Loucy (cell line): ENCODE data around the gene COP1.

ENCODE experiments used
- H2AFZ ChIP-seq: fragments of 200-600 bp; sonication (generic); 2 replicates; pipeline ENCODE4 v1.6.0; 2016; ENCODE audit warnings: antibody characterized with exemption, mild to moderate bottlenecking, low read length, moderate library complexity
- H3F3A ChIP-seq: fragments of 200-600 bp; 2 replicates; pipeline ENCODE4 v1.6.0; 2016; ENCODE audit warnings: antibody characterized with exemption, low read depth, mild to moderate bottlenecking
- H3K27me3 ChIP-seq: fragments of 200-600 bp; sonication (generic); 2 replicates; pipeline ENCODE4 v1.6.1; 2014; ENCODE audit warnings: low read length, mild to moderate bottlenecking; ENCODE audit not compliant: insufficient read depth, poor library complexity, severe bottlenecking
- H3K36me3 ChIP-seq: fragments of 200-600 bp; sonication (generic); 2 replicates; pipeline ENCODE4 v1.6.1; 2016; ENCODE audit warnings: low read length; ENCODE audit not compliant: insufficient read depth
- H3K4me1 ChIP-seq: fragments of 200-600 bp; sonication (generic); 2 replicates; pipeline ENCODE4 v1.5.1; 2014; ENCODE audit warnings: low read length, mild to moderate bottlenecking; ENCODE audit not compliant: insufficient read depth, poor library complexity, severe bottlenecking
- H3K4me2 ChIP-seq: fragments of 200-600 bp; sonication (generic); 2 replicates; pipeline ENCODE4 v1.6.0; 2014; ENCODE audit warnings: antibody characterized with exemption, low read length, low read depth, mild to moderate bottlenecking; ENCODE audit not compliant: poor library complexity, severe bottlenecking
- H3K4me3 ChIP-seq: fragments of 200-600 bp; sonication (generic); 2 replicates; pipeline ENCODE4 v1.5.1; 2014; ENCODE audit warnings: low read length, mild to moderate bottlenecking, mixed read lengths; ENCODE audit not compliant: poor library complexity, severe bottlenecking
- H3K79me2 ChIP-seq: fragments of 200-600 bp; sonication (generic); 2 replicates; pipeline ENCODE4 v1.6.1; 2014; ENCODE audit warnings: low read length; ENCODE audit not compliant: insufficient read depth
- H3K9ac ChIP-seq: fragments of 200-600 bp; sonication (generic); 2 replicates; pipeline ENCODE4 v1.6.0; 2014; ENCODE audit warnings: mild to moderate bottlenecking, low read depth, low read length, moderate library complexity; ENCODE audit not compliant: poor library complexity, severe bottlenecking
- H3K9me2 ChIP-seq: fragments of 200-600 bp; sonication (generic); replicated peaks from 2 replicates; pipeline ENCODE4 v1.6.1; 2016; ENCODE audit warnings: low read depth, low read length, mixed read lengths
- H3K9me3 ChIP-seq: fragments of 200-600 bp; sonication (generic); 2 replicates; pipeline ENCODE4 v1.6.1; 2014; ENCODE audit warnings: mild to moderate bottlenecking, antibody characterized with exemption, low read length, low read depth; ENCODE audit not compliant: insufficient read depth
- H4K20me1 ChIP-seq: fragments of 200-600 bp; sonication (generic); 2 replicates; pipeline ENCODE4 v1.6.0; 2014; ENCODE audit warnings: antibody characterized with exemption, low read length, mild to moderate bottlenecking; ENCODE audit not compliant: insufficient read depth, poor library complexity, severe bottlenecking
- CTCF ChIP-seq: fragments of 200-600 bp; sonication (generic); conservative IDR thresholded peaks from 2 replicates; pipeline ENCODE4 v1.5.1; 2014; ENCODE audit warnings: mild to moderate bottlenecking, antibody characterized with exemption, low read length
- EZH2phosphoT487 ChIP-seq: fragments of 200-600 bp; IDR thresholded peaks from 2 replicates; pipeline ENCODE4 v1.6.1; 2018; ENCODE audit warnings: antibody characterized with exemption, mild to moderate bottlenecking, moderate library complexity, borderline replicate concordance

Gene COP1

GRCh38 chr1:175906370-175906769 lies 300.7 kb downstream of the COP1 start:
- peaks cover 8% of the 10 kb centered on the region for H3K9me3 ChIP-seq
- H3K4me3 ChIP-seq: no peak overlapping the region
- H4K20me1 ChIP-seq: no peaks in the 10 kb centered on the region
- no peaks in the 10 kb centered on the region for H3F3A ChIP-seq
- H3K27me3 ChIP-seq: no peaks in the 10 kb centered on the region
- H3K79me2 ChIP-seq: no peaks in the 10 kb centered on the region
- no peaks in the 10 kb centered on the region for H3K4me1 ChIP-seq
- H3K9me2 ChIP-seq: no peaks in the 10 kb centered on the region
- no peak overlapping the region for H2AFZ ChIP-seq
- TF ChIP-seq EZH2phosphoT487 (no peak), CTCF (no peak)
- H3K36me3 ChIP-seq: no peaks in the 10 kb centered on the region
- no peak overlapping the region for H3K9ac ChIP-seq
- no peak overlapping the region for H3K4me2 ChIP-seq

GRCh38 chr1:175904808-175905207 lies 302.3 kb downstream of the COP1 start:
- Histone ChIP-seq H2AFZ (no peak overlapping the region), H3K4me3 (no peak overlapping the region), H3K4me1 (no peaks in the 10 kb centered on the region), H3K79me2 (no peaks in the 10 kb centered on the region), H3K27me3 (no peaks in the 10 kb centered on the region), H3F3A (no peaks in the 10 kb centered on the region), H3K9ac (no peak overlapping the region), H3K36me3 (no peaks in the 10 kb centered on the region), H3K4me2 (no peak overlapping the region), H3K9me2 (no peaks in the 10 kb centered on the region), H4K20me1 (no peaks in the 10 kb centered on the region), H3K9me3 (no peaks in the 10 kb centered on the region)
- TF ChIP-seq EZH2phosphoT487: no peak
- no peak for TF ChIP-seq CTCF

- no peaks in the 10 kb centered on the region for H3K79me2 ChIP-seq
- no peak overlapping the region for H3K4me3 ChIP-seq
- no peaks in the 10 kb centered on the region for H3F3A ChIP-seq
- H3K9me2 ChIP-seq: no peaks in the 10 kb centered on the region
- TF ChIP-seq CTCF: no peak
- no peak for TF ChIP-seq EZH2phosphoT487
- H3K36me3 ChIP-seq: no peaks in the 10 kb centered on the region
- no peaks in the 10 kb centered on the region for H3K4me1 ChIP-seq
- H3K27me3 ChIP-seq: no peaks in the 10 kb centered on the region
- H2AFZ ChIP-seq: no peak overlapping the region
- H3K9ac ChIP-seq: no peak overlapping the region
- no peaks in the 10 kb centered on the region for H3K9me3 ChIP-seq
- H4K20me1 ChIP-seq: no peaks in the 10 kb centered on the region
- no peak overlapping the region for H3K4me2 ChIP-seq
Measured at GRCh38 chr1:175902281-175902680, 304.8 kb downstream of the COP1 start.
